HG03159 (cell line): ENCODE measurements around the gene ADD2.

Source experiments
- ATAC-seq: cut with Tn5 transposase; IDR thresholded peaks from one replicate; pipeline ENCODE4 v1.9.1; 2021; ENCODE audit warnings: mild to moderate bottlenecking, moderate library complexity; ENCODE audit not compliant: unreplicated experiment

Gene ADD2

DNA sequence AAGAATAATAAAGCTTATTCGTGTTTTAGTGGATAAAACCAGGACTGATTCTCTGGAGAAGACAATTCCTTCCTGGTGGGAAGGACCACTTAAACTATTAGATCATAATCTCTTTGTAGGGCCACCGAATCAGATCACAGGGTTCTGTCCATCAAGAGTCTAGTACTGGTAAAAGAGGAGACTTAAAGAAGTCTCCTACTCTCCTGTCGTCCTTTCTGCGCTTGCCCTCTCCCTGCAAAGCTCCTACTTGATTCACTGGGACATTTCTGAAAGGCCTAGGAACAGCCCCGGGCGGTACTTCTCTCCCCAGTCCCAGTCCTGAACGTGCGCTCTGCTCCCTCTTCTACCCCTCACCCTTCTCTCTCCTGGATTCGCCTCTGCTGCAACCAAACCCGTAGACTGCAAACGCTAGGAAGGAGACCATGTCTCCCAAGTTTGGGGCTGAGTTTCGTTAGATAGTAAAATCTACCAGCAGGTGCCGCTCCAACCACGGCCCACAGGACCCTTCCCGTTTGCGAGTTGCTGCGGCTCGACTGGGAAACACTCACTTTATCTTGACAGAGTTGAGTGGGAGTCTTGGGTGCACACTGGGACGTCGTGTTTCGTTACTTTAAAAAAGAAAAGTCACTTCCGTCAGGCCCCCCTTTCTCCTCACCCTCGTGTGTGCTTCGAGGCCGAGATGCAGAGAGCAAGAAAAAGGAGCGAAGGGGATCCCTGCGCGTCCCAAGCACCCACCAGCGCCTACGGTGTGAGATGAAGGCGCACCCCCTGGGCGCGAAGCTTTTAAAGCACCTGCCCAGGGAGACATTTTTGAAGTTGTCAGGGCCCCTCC is 21.5 kb upstream of the ADD2 start:
- ATAC-seq, result no peak

DNA sequence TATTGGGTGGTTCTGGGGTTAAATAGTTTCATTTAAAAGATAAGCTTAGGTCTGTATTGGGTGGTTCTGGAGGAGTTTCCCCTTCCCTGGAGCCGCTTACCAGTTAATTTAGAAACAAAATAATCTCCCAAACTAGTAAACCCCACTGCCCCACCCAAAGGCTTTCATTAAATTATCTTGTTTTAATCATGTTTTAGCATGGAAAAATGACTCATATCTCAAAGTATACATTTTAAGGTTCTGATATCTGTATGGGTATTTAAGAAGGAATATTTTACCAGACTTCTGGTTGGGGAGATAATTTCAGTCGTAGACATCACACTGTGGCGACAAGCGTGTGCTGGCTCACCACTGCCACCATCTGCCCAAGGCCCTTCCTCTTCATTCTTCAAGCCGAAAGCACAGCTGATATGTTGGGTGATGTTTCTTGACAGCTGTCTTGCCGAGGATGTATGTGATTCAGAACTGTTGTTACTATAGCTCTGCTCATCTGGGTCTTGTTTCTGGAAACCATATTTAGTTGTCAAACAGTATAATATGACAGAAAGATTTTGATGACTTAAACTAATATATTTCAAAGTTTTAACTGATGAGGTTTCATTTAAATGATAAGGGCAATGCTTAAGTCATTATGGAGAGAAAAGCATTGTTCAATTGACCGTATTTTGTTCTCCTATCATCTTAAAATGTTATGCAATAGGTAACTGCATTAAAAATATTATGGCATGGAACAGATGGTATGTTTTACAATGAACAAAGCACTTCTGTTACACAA is 17.3 kb upstream of the ADD2 start:
- no peak for ATAC-seq

- ATAC-seq, result no peak
These were observed 16.3 kb upstream of the ADD2 start for GRCh38 chr2:70784320-70784719.

GRCh38 chr2:70779911-70780545 is 12.0 kb upstream of the ADD2 start:
- no peak for ATAC-seq

DNA sequence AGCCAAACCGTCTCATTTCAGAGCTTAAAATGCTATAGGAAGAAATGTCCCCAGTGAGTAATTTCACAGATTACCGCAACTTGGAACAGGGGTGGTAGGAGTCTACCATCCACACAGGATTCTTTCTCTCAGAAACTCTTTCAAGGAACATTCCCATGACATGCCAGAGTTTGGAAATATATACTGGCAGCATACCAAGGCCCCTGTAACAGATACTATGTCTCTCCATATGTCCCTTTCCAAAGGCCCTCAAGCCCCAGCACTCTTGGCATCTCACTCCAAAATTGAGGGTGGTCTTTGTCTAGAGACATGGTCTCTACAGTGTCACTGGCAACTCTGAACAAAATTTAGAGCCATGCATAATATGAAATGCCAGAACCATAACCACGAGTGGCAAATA is 11.5 kb upstream of the ADD2 start:
- no peak for ATAC-seq

DNA sequence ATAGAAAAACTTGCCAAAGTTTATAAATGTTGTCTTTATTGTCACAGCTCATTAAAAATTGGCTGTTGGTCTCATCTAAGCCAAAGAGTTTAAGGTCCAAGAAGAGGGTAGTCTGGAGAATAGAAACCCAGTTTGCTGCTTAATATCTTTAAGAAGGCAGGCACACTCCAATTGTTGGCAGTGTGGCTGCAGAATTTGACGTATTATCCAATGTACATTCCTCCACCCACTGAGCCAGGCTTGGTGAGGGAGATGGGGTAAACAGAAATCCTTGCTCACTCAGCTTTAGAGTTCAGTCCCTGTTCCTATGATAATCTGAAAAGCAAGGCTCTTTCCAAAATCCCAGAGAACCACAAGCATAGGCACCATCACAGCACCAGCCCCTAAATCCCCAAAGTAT is 10.7 kb upstream of the ADD2 start:
- ATAC-seq, result no peak

DNA sequence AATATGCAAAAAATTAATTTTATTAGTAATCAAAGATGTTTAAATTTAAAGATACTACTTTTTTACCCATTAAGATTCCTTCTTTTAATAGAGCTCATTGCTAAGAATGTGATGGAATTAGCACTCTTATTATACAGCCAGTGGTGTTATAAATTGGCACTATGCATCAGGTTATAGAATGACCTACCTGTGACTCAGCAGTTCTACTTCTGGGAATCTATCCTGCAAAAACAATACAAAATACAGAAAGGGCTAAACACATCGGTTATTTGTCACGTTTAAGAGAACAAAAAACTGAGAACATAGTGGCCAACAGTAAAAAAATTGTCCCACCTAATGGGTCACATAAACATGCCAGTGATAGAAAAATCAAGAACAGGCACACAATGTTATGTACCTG is 9.4 kb upstream of the ADD2 start:
- ATAC-seq, result no peak

- ATAC-seq, result no peak
These were observed 8.3 kb upstream of the ADD2 start for GRCh38 chr2:70776266-70776665.

- ATAC-seq, result no peak
These were observed 7.1 kb upstream of the ADD2 start for GRCh38 chr2:70775141-70775540.

DNA sequence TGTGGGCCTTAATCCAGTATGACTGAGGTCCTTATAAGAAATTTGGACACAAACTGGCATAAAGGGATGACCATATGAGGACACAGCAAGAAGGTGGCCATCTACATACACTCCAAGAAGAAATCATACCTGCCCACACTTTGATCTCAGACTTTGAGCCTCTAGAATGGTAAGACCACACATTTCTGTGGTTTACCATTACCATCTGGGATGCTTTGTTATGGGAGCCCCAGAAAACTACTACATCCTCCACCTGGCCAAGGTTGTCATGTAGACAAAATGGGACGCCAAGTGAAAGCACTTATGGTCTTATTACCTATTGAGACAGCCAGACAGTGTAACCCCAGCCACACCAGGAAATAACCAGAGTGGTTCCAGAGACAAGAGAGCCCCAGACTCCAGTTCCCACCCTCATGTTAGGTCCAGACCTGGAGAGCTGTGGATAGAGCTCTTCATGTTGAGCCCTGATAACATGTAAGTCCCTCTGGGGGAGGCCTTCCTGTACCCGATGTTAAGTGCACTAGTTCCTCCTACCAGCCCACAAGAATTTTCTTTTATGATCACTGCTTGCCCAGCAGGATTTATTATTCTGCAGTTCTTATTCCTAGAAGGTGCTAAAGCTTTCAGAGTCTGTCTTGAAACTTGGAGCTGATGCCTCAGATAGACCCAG is 4.6 kb upstream of the ADD2 start:
- ATAC-seq, result no peak

DNA sequence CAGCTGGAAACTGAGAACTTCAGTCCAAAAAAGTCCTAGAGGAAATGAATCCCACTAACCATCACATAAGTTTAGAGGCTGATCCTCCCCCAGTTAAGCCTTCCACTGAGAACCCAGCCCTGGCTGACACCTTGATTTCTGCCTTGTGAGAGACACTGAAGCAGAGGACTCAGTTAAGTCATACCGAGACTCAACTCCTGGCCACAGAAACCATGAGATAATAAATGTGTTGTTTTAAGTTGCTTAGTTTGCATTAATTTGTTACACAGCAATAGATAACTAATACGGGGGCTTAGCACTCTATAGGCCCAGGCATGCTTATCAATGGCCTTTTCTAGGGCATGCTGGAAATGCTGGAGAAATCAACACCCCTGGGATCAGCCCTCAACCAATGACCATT is 3.4 kb upstream of the ADD2 start:
- ATAC-seq, result peak; percentile 57

DNA sequence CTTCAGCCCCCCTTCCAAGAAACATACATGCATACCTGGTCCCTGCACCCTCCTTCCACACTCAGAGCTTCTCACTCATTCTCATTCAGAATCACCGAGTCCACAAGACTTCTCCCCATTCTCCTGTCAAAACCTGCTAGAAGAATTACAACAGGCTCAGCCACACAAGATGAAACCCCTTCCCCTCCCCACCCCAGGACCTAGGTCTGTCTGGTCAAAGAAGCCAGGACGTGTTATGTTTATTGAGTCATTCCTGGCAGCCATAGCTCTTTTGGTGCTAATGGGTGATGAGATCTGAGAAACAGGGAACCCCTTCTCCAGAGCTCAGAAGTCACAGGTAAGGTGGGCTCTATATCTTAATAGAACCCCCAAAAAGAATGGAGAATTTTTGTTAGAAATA is 1.4 kb upstream of the ADD2 start:
- no peak for ATAC-seq

DNA sequence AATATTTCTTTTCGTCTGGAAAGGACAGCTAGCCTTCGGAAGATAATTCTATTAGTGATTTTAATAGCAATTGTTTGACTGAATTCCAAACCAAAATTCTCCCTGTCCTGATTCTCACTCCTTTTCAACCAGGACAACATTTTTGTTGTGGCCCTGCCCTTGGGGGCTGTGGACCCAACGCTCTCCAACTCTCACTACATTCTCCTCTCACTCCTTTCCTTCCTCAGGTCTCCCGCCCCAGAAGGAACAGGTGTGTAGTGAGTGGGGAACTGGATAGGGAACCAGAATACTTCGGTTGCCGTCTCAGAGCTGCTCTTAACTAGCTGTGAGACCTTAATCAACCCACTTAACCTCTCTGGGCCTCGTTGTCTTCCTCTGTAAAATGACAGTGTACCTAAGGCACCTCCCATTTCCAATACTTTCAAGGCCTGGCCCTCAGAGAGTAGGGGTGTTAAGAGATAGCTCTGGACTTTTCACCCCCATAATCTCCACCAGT is 638 bp upstream of the ADD2 start:
- no peak for ATAC-seq

- no peak for ATAC-seq
These were observed 811 bp downstream of the ADD2 start for GRCh38 chr2:70767079-70767698.

DNA sequence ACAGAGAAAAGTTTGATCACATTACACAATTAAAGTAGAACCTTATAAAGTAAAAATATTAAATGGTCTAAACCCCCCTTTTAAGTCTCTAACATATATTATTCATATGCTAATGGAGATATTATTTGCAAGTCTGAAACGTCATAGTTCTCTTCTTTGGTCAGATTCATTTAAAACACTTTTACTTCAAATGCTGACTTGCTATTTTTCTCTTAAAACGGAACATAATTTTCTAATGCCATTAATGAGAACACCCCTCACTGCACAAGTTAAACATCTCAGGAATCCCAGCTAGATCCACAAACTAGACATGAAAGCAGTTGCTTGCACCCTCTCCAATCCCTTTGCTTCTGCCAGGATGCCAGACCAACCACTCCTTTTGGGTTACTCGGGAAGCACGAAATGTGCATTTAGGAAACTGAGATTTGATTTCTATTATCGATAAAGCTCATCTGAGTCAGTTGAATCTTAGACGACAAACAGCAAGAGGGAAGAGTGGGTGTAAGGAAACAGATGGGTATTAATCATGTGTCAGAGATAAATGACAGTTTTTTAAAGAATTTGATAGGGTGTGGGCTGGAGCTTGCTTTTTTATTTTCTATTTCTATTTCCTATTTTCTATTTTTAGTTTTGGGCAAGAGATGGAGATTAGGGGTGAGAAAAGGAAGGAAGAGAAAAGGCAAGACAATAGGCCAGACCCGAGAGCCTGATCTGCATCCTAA is 1.5 kb downstream of the ADD2 start:
- ATAC-seq, result no peak

GRCh38 chr2:70765507-70765906 is 2.5 kb downstream of the ADD2 start:
- no peak for ATAC-seq

DNA sequence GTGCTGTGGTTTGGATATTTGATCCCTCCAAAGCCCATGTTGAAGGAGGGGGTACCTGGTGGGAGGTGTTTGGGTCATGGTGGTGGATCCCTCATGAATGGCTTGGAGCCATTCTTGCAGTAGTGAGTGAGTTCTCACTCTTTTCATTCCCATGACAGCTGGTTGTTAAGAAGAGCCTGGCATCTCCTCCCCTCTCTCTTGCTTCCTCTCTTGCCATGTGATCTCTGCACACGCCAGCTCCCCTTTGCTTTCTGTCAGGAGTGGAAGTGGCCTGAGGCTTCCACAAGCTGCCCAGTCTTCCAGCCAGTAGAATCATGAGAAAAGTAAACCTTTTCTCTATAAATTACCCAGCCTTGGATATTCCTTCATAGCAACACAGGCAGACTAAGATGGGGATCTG is 8.6 kb downstream of the ADD2 start:
- ATAC-seq, result no peak

DNA sequence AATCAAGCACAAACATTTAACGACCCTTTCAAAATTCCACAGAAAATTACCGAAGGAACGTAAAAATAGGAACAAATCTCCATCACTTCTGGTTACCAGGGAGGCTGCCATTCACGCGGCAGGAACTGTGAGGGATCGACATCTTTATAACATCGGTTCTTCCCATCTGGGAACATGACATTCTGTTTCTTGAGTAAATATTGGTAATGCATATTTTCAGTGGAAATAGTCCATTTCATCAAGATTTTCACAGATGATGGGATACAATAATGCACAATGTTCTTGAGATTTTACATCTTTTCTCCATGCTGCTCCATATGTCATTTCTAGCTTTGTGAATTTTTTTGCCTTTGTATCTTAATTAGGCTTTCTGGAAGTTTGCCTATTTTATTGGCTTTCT is 10.0 kb downstream of the ADD2 start:
- no peak for ATAC-seq

GRCh38 chr2:70757360-70757759 is 10.6 kb downstream of the ADD2 start:
- no peak for ATAC-seq

DNA sequence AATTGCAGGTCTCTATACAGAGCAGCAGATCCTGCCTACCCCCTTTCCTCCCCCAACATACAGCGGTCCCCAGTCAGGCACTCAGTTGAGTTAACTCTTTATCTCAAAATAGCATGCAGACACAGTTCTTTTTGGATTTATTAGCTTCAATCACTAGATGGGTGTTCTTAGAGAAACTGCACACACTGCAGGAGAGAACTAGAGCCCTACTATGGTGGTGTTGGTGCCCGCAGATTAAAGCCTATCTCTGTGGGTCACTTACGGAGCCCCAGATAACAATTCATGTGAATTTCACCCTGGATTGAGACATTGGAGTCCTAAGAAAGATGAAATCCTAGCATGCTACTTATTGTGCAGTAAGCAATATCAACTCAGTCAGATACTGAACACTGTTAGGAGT is 11.9 kb downstream of the ADD2 start:
- ATAC-seq, result no peak
